NCI-H446 (cell line): Measurements from ENCODE around the gene LCAT.

Experiments
- DNase-seq, 2 experiments: peaks; one replicate each; lab custom pipeline; 2025; lab: John Stamatoyannopoulos, UW

The LCAT gene

GRCh38 chr16:67968400-67969253, 24.7 kb upstream of the LCAT start, which contains the start of gene SLC12A4:
Gene SLC12A4, minus strand, starts transcription at chr16:67968637. Its CDS starts 84 bp downstream, at chr16:67968553.
- DNase-seq = no peak

GRCh38 chr16:67967958-67968399, 24.1 kb upstream of the LCAT start:
- no peak for DNase-seq

GRCh38 chr16:67967183-67967957, 23.4 kb upstream of the LCAT start:
- no peak for DNase-seq

GRCh38 chr16:67966549-67967182, 22.7 kb upstream of the LCAT start:
- no peak for DNase-seq

GRCh38 chr16:67965668-67966548, 22.0 kb upstream of the LCAT start:
- no peak for DNase-seq

GRCh38 chr16:67964477-67965131, 20.7 kb upstream of the LCAT start:
- no peak for DNase-seq

GRCh38 chr16:67963662-67964321, 19.9 kb upstream of the LCAT start:
- no peak for DNase-seq

- no peak for DNase-seq
These were observed 19.4 kb upstream of the LCAT start for GRCh38 chr16:67963292-67963661.

- no peak for DNase-seq
These were observed 18.2 kb upstream of the LCAT start for GRCh38 chr16:67962135-67962534.

GRCh38 chr16:67961551-67961957, 17.6 kb upstream of the LCAT start:
- DNase-seq = peak in 1 of 2 experiments; percentile 4

- no peak for DNase-seq
These were observed 15.8 kb upstream of the LCAT start for GRCh38 chr16:67959536-67960329.

GRCh38 chr16:67957622-67958021, 13.7 kb upstream of the LCAT start:
- no peak for DNase-seq

GRCh38 chr16:67954421-67955196, 10.7 kb upstream of the LCAT start:
- no peak for DNase-seq

- DNase-seq = no peak
These were observed 9.9 kb upstream of the LCAT start for GRCh38 chr16:67953641-67954375.

GRCh38 chr16:67951485-67951884, 7.6 kb upstream of the LCAT start:
- DNase-seq = peak in 1 of 2 experiments; percentile 64

GRCh38 chr16:67950335-67950843, 6.5 kb upstream of the LCAT start:
- no peak for DNase-seq

GRCh38 chr16:67949645-67950044, 5.7 kb upstream of the LCAT start:
- DNase-seq = no peak

GRCh38 chr16:67948015-67948414, 4.1 kb upstream of the LCAT start:
- no peak for DNase-seq
